A673 (cell line): Measurements from ENCODE around the gene SLC26A8.

ENCODE experiments used
- EZH2 ChIP-seq: fragments of 200-600 bp; sonication (generic); IDR thresholded peaks from 2 replicates; pipeline ENCODE4 v1.6.1; 2017; ENCODE audit warnings: borderline replicate concordance, low read depth, mild to moderate bottlenecking, mixed read lengths, antibody characterized with exemption, low read length; ENCODE audit not compliant: poor library complexity, severe bottlenecking
- TF ChIP-seq, protein P1 (sequence below): fragments of 300-800, 200-600 bp; sonication (generic); conservative IDR thresholded peaks from 2 replicates; pipeline ENCODE4 v1.5.1; 2017; ENCODE audit warnings: low read depth, mild to moderate bottlenecking, antibody characterized with exemption, low read length, moderate library complexity, mixed read lengths

DNA sequence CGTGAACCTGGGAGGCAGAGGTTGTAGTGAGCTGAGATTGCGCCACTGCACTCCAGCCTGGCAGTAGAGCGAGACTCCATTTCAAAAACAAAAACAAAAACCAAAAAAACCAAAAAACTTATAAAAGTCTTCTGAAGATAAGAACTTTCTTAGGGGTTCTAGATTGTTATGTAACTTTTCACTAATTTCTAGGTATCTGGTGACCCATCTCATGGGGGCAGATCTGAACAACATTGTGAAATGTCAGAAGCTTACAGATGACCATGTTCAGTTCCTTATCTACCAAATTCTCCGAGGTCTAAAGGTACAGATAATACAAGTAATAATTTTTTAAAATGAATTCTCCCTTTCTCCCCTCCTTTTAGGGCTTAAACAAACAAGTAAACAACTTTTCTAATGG is 48.2 kb upstream of the SLC26A8 start:
- TF ChIP-seq, protein P1, sequence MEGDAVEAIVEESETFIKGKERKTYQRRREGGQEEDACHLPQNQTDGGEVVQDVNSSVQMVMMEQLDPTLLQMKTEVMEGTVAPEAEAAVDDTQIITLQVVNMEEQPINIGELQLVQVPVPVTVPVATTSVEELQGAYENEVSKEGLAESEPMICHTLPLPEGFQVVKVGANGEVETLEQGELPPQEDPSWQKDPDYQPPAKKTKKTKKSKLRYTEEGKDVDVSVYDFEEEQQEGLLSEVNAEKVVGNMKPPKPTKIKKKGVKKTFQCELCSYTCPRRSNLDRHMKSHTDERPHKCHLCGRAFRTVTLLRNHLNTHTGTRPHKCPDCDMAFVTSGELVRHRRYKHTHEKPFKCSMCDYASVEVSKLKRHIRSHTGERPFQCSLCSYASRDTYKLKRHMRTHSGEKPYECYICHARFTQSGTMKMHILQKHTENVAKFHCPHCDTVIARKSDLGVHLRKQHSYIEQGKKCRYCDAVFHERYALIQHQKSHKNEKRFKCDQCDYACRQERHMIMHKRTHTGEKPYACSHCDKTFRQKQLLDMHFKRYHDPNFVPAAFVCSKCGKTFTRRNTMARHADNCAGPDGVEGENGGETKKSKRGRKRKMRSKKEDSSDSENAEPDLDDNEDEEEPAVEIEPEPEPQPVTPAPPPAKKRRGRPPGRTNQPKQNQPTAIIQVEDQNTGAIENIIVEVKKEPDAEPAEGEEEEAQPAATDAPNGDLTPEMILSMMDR: no peak
- no peak for TF ChIP-seq EZH2
